Measurements from ENCODE around the gene VNN1.

VNN1 gene

DNA sequence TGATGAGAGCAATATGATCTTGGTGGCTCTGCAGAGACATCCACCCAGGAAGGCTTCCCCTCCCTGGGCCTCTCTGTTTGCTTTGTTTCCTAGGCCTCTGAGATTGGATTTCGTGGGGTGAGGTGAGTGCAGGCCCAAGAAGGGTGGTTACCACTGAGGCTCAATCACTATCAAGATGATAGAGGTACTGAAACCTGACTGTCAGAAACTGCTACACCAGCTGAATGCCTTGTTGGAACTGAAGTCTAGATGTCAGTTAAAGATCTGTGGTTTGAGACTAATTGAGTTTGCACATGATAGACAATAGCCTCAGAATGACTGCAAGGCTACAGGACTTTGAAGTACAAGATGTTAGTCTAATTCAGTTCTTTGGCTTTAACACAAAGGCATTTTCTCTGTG, 15.2 kb downstream of the VNN1 start:
- TF ChIP-seq, protein P1, sequence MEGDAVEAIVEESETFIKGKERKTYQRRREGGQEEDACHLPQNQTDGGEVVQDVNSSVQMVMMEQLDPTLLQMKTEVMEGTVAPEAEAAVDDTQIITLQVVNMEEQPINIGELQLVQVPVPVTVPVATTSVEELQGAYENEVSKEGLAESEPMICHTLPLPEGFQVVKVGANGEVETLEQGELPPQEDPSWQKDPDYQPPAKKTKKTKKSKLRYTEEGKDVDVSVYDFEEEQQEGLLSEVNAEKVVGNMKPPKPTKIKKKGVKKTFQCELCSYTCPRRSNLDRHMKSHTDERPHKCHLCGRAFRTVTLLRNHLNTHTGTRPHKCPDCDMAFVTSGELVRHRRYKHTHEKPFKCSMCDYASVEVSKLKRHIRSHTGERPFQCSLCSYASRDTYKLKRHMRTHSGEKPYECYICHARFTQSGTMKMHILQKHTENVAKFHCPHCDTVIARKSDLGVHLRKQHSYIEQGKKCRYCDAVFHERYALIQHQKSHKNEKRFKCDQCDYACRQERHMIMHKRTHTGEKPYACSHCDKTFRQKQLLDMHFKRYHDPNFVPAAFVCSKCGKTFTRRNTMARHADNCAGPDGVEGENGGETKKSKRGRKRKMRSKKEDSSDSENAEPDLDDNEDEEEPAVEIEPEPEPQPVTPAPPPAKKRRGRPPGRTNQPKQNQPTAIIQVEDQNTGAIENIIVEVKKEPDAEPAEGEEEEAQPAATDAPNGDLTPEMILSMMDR (IDR thresholded peaks at IDR 0.05; ENCODE audit: borderline replicate concordance, control extremely low read depth, extremely low read depth, insufficient read depth, missing control alignments), result no peak
- in situ Hi-C loops (cut with MboI; ENCODE audit: low sequenced_read_pairs, unreplicated experiment), result no loop called here

DNA sequence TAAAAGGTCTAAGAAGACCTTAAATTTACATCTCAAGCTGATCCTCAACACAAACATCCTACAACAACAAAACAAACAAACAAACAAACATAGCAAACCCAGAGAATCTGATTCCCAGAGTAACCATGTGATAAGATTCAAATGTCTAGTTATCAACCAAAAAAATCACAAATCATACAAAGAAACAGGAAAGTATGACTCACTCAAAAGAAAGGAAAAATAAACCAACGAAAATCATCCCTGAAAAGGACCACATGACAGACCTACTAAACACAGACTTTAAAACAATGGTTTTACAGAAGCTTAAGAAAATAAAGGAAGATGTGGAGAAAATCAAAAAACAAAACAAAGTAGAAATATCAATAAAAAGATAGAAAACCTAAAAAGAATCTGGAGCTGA, 18.1 kb downstream of the VNN1 start:
- no peak for DNase-seq (ENCODE audit: low spot score)
- in situ Hi-C loops (cut with MboI; ENCODE audit: low sequenced_read_pairs, unreplicated experiment), result no loop called here
- TF ChIP-seq, protein P1 (IDR thresholded peaks at IDR 0.05; ENCODE audit: borderline replicate concordance, control extremely low read depth, extremely low read depth, insufficient read depth, missing control alignments), result no peak

More for the DNA sequence above, 15.2 kb downstream of the VNN1 start:
- no peak for DNase-seq (ENCODE audit: low spot score)

GRCh38 chr6:132693478-132693877, 20.4 kb downstream of the VNN1 start:
- in situ Hi-C loops (cut with MboI; ENCODE audit: low sequenced_read_pairs, unreplicated experiment), result no loop called here
- DNase-seq (ENCODE audit: low spot score), result no peak
- TF ChIP-seq, protein P1 (IDR thresholded peaks at IDR 0.05; ENCODE audit: borderline replicate concordance, control extremely low read depth, extremely low read depth, insufficient read depth, missing control alignments), result no peak

DNA sequence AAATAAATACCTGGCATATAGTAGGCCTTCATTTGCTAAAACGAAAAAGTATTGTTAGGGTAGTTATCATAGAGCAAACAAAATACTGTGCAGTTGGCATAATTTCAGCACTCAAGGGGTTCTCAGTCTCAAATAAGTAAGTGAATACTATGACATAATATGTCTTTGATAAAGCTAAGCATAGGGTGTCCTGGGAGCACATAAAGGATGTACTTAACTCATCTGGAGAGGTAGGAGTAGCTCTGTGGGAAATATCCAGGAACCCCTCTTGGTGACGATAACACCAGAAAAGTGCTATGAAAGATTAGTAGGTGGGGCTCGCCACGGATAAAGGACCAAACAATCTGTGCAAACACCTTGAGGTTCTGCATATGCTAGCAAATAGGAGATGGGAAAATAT, 23.2 kb downstream of the VNN1 start:
- in situ Hi-C loops (cut with MboI; ENCODE audit: low sequenced_read_pairs, unreplicated experiment), result no loop called here
- DNase-seq (ENCODE audit: low spot score), result no peak

GRCh38 chr6:132687306-132687705, 26.5 kb downstream of the VNN1 start:
- in situ Hi-C loops (cut with MboI; ENCODE audit: low sequenced_read_pairs, unreplicated experiment), result no loop called here
- TF ChIP-seq, protein P1 (IDR thresholded peaks at IDR 0.05; ENCODE audit: borderline replicate concordance, control extremely low read depth, extremely low read depth, insufficient read depth, missing control alignments), result no peak
- no peak for DNase-seq (ENCODE audit: low spot score)

More for the DNA sequence above, 23.2 kb downstream of the VNN1 start:
- TF ChIP-seq, protein P1 (IDR thresholded peaks at IDR 0.05; ENCODE audit: borderline replicate concordance, control extremely low read depth, extremely low read depth, insufficient read depth, missing control alignments), result no peak

DNA sequence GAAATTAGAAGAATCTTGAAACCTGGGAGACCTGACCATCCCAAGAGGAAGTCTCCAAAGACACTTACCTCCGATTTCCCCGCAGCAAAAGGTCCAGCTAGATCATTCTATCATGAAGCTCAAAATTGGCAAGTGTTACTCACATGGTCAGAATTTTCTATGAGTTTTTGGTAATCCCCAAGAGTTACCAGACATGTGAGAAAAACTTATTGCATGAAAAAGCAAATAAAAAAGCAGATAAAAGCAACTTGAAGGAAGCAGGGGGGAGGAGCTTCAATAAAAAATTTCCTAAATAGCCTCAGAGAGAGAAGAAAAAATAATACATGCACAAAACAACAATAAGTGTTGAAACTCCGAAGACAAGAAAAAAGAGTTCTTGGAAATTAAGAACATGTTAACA, 27.3 kb downstream of the VNN1 start:
- TF ChIP-seq, protein P1 (IDR thresholded peaks at IDR 0.05; ENCODE audit: borderline replicate concordance, control extremely low read depth, extremely low read depth, insufficient read depth, missing control alignments), result no peak
- in situ Hi-C loops (cut with MboI; ENCODE audit: low sequenced_read_pairs, unreplicated experiment), result no loop called here
- DNase-seq (ENCODE audit: low spot score), result no peak

DNA sequence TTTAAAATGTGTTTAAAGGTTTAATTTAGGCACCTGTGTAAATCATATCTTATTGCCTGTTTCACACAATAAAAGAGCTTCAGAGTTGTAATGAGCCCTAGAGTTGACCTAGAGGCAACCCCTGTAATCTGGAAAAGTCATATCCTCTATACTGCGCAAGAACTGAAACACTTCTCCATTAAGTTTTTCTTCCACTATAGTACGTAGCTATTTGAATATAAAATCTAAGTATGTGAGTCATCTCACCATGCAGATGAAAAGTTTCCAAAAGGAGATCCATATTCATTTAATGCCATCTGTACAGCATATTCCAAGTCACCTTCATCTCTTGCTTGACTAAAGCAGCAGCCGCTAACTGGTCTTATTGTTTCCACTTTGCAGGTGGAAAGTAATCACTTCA, 28.8 kb downstream of the VNN1 start:
- TF ChIP-seq, protein P1 (IDR thresholded peaks at IDR 0.05; ENCODE audit: borderline replicate concordance, control extremely low read depth, extremely low read depth, insufficient read depth, missing control alignments), result no peak
- DNase-seq (ENCODE audit: low spot score), result no peak
- in situ Hi-C loops (cut with MboI; ENCODE audit: low sequenced_read_pairs, unreplicated experiment), result no loop called here

Data from GM13976 (cell line).